Skeletal muscle tissue (tissue), 4 donors: Measurements from ENCODE around the gene SYTL3. TPM values are rescaled to one million over a fixed set of nuclear protein-coding genes. Genes with fewer than 3 reads are reported as not detected.
"Not testable (repeated sequence)": the region's sequence is repeated elsewhere in the genome, so short reads cannot be mapped to it uniquely, and the experiment has no call there.

Experiments
- H3K27ac ChIP-seq: one replicate; pipeline ENCODE4 v1.7.0; 2013; ENCODE audit warnings: mild to moderate bottlenecking, low read depth, low read length, inconsistent platforms
- H3K27me3 ChIP-seq, 3 donors: one replicate each; pipeline ENCODE4 v1.7.0; 2013; ENCODE audit warnings: low read length in 3 of 3; ENCODE audit not compliant: control insufficient read depth in 3 of 3, insufficient read depth in 3 of 3
- H3K36me3 ChIP-seq, 3 donors: one replicate each; pipeline ENCODE4 v1.7.0; 2013; ENCODE audit warnings: low read length in 3 of 3; ENCODE audit not compliant: control insufficient read depth in 3 of 3, insufficient read depth in 3 of 3
- H3K4me1 ChIP-seq, 3 donors: one replicate each; pipeline ENCODE4 v1.7.0; 2013; ENCODE audit warnings: low read length in 3 of 3, mild to moderate bottlenecking in 3 of 3; ENCODE audit not compliant: control insufficient read depth in 3 of 3, insufficient read depth in 3 of 3
- H3K4me3 ChIP-seq, 3 donors: one replicate each; pipeline ENCODE4 v1.7.0; 2013; ENCODE audit warnings: low read length in 3 of 3
- H3K9ac ChIP-seq, 3 donors: one replicate each; pipeline ENCODE4 v1.7.0; 2013; ENCODE audit warnings: low read length in 3 of 3, mild to moderate bottlenecking in 3 of 3, moderate library complexity in 2 of 3, low read depth in 1 of 3
- H3K9me3 ChIP-seq, 3 donors: one replicate each; pipeline ENCODE4 v1.7.0; 2013; ENCODE audit warnings: low read length in 3 of 3; ENCODE audit not compliant: control insufficient read depth in 3 of 3
- total RNA-seq: library from RNA; depleted of rRNA; stranded (reverse); fragments of >200 nt; gene quantifications from one replicate; pipeline ENCODE4 v1.2.3, GENCODE V29; 2014
- donor health status: Osteomylitis.

The SYTL3 gene
- total RNA-seq, 1 donor from 2014 or later: 5.7 TPM

DNA sequence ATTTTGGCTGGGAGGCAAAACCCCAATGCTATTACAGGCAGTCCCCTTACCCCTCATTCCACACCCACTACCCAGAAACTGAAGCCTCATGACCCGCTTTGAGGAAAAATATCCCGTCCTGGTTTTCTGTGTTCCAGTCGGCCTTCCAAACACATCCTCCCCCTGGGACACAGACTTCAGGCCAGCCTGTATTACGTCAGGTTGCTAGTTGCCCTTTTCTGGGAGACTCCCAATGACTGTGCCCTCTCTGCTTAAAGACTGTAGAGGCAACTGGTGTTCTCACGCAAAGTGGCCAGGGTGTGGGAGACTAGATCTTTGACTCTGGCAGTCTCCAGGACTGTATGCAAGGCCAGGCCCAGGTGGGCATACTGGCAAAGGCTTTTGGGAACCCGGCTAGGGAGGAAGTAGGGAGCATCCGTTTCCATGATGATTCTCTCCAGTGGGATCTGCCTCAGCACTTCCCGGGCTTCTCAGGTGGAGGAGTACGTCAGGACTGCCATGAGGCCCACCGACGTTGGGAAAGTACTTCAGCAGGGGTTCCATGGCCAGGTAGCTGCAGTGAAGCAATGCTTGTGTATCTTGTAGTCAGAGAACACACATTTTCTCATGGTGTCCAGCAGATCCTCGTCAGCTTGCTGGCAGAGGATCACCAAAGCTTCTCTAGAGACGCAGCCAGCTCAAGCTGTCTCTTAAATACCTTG, 40.2 kb upstream of the SYTL3 start:
- no peaks in the 10 kb centered on the region for H3K9me3 ChIP-seq
- H3K9ac ChIP-seq: no peak overlapping the region
- H3K27ac ChIP-seq: no peak overlapping the region
- H3K36me3 ChIP-seq: peaks cover 16 to 32% (median 28%) of the 10 kb centered on the region in 3 donors
- H3K27me3 ChIP-seq: no peaks in the 10 kb centered on the region
- no peaks in the 10 kb centered on the region for H3K4me1 ChIP-seq
- H3K4me3 ChIP-seq: no peak overlapping the region

DNA sequence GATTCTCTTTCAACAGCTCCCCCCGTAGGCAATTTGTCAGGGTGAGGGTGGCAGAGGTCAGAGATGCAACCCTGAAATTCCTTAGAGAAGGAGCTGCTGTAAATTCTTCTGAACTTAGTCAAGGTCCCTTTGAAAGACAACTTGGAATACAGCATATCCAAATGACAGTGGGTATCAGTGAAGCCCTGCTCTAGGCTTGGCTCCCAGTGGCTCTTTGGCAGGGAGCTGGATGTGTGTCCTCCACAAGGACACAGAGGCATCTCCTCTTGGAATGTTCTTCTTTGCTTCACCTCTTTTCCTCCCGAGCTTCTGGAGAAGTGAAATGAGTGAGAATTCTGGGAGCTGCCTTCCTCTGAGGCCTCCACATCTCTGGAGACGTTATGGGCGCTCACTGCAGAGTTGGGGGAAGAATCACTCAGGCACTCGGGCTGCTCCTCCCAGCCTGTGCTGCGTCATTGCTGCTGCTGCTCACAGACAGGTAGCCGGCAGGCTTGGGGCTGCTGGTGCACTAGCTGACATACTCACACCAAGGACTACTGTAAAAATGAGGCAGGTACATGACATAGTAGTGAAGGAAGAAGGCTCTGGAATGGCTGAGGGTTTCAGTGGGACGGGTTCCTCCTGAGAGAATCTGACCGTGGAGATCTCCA, 39.4 kb upstream of the SYTL3 start:
- Histone ChIP-seq H3K9me3 (no peaks in the 10 kb centered on the region), H3K27me3 (no peaks in the 10 kb centered on the region), H3K27ac (no peak overlapping the region), H3K4me3 (no peak overlapping the region), H3K36me3 (peaks cover 16 to 32% (median 28%) of the 10 kb centered on the region in 3 donors), H3K4me1 (no peaks in the 10 kb centered on the region), H3K9ac (peak overlapping the region in 1 of 3 donors; percentile 3)

DNA sequence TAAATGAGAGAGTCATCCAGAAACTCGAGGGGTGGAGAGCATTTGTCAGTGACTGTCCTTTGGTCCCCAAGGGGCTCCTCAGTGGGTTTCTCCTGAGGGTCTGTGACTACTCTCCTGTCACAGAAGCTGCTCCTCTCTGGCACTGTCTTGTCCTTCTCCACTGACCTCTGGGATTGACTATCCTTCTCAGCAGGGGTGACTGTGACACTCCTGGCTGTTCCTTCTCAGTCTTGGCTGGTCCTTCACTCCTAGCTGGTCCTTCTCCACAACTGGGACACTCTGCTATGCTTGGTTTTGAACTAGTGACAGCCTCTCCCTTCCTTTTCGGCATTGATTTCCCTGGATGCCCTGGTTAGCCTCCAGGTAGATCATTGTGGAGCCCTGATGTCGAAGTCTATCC, 38.8 kb upstream of the SYTL3 start:
- Histone ChIP-seq H3K27ac (no peak overlapping the region), H3K9me3 (no peaks in the 10 kb centered on the region), H3K27me3 (no peaks in the 10 kb centered on the region), H3K4me3 (no peak overlapping the region), H3K9ac (no peak overlapping the region), H3K36me3 (peaks cover 16 to 32% (median 28%) of the 10 kb centered on the region in 3 donors), H3K4me1 (no peaks in the 10 kb centered on the region)

DNA sequence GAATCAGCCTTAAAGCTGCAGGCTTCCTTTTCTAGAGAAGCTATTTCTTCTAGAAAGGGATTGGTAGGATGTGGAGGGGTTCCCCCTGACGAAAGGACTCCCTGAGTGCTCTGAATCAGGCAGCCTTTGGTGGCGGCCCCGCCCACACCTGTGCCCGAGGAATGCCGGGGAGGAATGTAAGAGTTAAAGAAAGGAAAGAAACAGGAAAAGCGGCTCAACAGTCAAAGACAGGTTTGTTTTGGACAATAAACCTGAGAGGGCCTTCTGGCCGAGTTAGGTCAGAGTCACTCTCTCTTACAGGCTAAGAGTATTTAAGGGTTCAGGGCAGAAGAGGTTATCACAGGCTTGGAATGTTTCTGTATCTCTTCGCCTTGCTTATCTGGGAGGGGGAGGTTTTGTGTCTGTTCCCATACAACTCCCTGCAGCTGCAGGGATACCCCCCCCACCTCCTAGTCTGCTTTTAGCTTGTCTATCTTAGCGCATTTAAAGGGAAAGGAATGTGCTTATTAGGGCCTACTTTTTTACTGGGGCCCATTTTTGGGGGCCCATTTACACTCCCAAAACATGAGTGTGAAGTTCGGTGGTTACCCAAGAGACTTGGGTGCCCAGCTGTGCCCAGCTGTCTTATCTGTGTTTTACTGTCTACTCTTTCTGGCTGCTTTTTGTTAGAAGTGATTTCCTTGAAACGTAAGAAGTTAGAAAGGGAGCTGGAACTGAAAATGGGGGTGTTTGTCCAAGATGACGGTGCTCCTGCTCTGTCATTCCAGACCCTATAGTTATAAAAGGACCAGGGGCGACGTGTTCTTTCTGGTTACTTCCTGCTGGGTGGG, 38.1 kb upstream of the SYTL3 start:
- Histone ChIP-seq H3K27me3 (no peaks in the 10 kb centered on the region), H3K36me3 (peaks cover 13 to 31% (median 25%) of the 10 kb centered on the region in 3 donors), H3K9ac (no peak overlapping the region), H3K27ac (no peak overlapping the region), H3K4me1 (no peaks in the 10 kb centered on the region), H3K9me3 (no peaks in the 10 kb centered on the region), H3K4me3 (no peak overlapping the region)

DNA sequence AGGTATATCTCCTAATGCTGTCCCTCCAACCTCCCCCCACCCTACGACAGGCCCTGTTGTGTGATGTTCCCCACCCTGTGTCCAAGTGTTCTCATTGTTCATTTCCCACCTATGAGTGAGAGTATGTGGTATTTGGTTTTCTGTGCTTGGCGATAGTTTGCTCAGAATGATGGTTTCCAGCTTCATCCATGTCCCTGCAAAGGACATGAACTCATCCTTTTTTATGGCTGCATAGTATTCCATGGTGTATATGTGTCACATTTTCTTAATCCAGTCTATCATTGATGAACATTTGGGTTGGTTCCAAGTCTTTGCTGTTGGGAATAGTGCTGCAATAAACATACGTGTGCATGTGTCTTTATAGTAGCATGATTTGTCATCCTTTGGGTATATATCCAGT, 35.2 kb upstream of the SYTL3 start:
- not testable (repeated sequence) for H3K9ac ChIP-seq, H3K4me1 ChIP-seq, H3K4me3 ChIP-seq, H3K27me3 ChIP-seq, H3K27ac ChIP-seq, H3K9me3 ChIP-seq
- H3K36me3 ChIP-seq: peaks cover 12 to 16% (median 16%) of the 10 kb centered on the region in 3 donors

DNA sequence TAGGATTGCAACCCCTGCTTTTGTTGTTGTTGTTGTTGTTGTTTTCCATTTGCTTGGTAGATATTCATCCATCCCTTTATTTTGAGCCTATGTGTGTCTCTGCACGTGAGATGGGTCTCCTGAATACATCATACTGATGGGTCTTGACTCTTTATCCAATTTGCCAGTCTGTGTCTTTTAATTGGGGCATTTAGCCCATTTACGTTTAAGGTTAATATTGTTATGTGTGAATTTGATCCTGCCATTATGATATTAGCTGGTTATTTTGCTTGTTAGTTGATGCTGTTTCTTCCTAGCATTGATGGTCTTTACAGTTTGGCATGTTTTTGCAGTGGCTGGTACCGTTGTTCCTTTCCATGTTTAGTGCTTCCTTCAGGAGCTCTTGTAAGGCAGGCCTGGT, 31.6 kb upstream of the SYTL3 start:
- not testable (repeated sequence) for H3K9ac ChIP-seq, H3K27ac ChIP-seq, H3K9me3 ChIP-seq, H3K4me1 ChIP-seq, H3K4me3 ChIP-seq, H3K27me3 ChIP-seq
- H3K36me3 ChIP-seq: peaks cover 4 to 11% (median 5%) of the 10 kb centered on the region in 3 donors

DNA sequence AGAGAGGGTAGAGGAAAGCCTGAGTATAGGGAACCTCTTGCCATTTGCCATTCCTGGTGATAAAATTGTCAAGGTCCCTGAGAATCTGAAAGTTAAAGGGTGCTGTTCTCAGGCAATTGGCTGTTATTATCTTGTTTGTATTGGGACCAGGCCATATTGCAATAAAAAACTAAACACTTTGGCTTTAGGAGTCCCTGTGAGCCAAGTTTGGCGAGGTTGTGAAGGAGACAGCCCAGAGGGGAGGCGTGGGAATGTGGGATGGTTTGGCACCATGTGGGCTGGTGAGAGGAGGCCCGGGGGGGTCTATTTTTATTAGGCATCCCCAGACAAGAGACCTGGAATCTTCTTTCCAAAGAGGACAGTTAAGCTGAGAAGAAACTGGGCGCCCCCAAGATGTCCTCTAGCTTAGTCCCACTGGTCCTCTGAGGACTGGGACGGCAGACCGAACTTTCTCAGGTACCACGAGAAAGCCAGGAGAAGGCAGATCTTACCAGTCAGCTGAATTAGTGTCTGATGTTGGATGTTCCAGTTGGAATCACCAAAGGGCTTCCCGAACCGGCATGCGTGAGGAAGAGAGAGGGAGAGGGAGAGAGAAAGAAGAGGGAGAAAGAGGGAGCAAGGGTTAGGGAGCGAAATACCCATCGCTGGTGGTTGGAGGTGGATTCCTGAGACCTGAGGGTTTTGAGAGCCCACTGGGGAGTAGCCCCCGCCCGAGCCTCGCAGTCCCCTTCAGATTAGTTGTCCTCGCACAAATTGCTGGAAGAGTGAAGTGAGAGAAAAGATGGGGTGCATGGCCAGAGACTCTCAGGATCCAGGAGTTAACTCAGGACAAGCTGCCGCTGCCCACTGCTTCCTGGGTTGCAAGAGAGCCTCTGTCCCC, 29.7 kb upstream of the SYTL3 start:
- Histone ChIP-seq H3K27me3 (no peaks in the 10 kb centered on the region), H3K36me3 (peaks cover 7 to 11% (median 8%) of the 10 kb centered on the region in 3 donors), H3K9me3 (no peaks in the 10 kb centered on the region), H3K9ac (no peak overlapping the region), H3K4me1 (no peaks in the 10 kb centered on the region), H3K4me3 (no peak overlapping the region), H3K27ac (no peak overlapping the region)

DNA sequence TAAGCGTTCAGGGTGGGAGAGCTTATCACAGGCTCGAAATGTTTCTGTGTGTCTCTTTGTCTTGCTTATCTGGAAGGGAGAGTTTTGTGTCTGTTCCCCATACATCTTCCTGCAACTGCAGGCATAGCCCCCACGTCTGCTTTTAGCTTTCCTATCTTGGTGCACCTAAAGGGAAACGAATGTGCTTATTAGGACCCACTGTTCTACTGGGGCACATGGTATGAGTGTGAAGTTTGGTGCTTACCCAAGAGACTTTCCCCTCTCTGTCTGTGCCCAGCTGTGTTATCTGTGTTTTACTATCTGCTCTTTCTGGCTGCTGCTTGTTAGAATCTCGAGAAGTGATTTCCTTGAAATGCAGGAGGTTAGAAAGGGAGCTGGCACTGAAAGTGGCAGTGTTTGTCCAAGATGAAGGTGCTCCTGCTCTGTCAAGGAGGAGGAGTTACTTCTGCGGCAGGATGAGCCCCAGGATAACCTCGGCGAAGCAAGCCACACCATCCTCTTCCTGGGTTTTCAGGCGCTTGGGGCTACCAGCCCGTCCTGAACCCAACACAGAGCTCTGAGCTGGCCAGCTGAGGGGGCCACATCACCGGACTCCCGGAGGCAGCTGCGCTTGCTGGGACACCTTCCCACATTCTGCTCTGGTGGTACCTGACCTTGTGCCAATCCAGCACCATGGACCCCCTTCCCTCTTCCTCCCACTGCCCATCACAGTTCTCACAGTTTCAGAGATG, 28.7 kb upstream of the SYTL3 start:
- H3K27me3 ChIP-seq: no peaks in the 10 kb centered on the region
- no peak overlapping the region for H3K27ac ChIP-seq
- H3K36me3 ChIP-seq: peaks cover 7 to 16% (median 15%) of the 10 kb centered on the region in 3 donors
- H3K4me1 ChIP-seq: no peaks in the 10 kb centered on the region
- H3K4me3 ChIP-seq: no peak overlapping the region
- no peaks in the 10 kb centered on the region for H3K9me3 ChIP-seq
- H3K9ac ChIP-seq: no peak overlapping the region
